WERI-Rb-1 (cell line): Measurements from ENCODE around the gene MAEL.

Experiments used
- DNase-seq: peaks from one replicate; pipeline ENCODE4 v3.0.0-alpha.2; 2020
- H3K27ac ChIP-seq: fragments of 250-450 bp; sonication (Bioruptor Pico); 2 replicates; pipeline ENCODE4 v1.5.1; 2020; ENCODE audit warnings: mild to moderate bottlenecking, moderate library complexity
- H3K27me3 ChIP-seq: fragments of 250-450 bp; sonication (Bioruptor Pico); 2 replicates; pipeline ENCODE4 v1.5.1; 2021; ENCODE audit warnings: mild to moderate bottlenecking, low read depth, moderate library complexity; ENCODE audit not compliant: insufficient read depth, severe bottlenecking
- H3K36me3 ChIP-seq: fragments of 250-450 bp; sonication (Bioruptor Pico); 2 replicates; pipeline ENCODE4 v1.5.1; 2020; ENCODE audit warnings: mild to moderate bottlenecking, moderate library complexity
- H3K4me3 ChIP-seq: 2 replicates; pipeline ENCODE4 v1.5.1; 2011; ENCODE audit warnings: low read depth, mild to moderate bottlenecking, control low read depth, low read length
- H3K9me3 ChIP-seq: fragments of 250-450 bp; sonication (Bioruptor Pico); 2 replicates; pipeline ENCODE4 v1.5.1; 2021; ENCODE audit warnings: mild to moderate bottlenecking, moderate library complexity; ENCODE audit not compliant: severe bottlenecking
- TF ChIP-seq, protein P1 (sequence below): IDR thresholded peaks from 2 replicates; pipeline ENCODE4 v1.5.1; 2011; ENCODE audit warnings: low read depth, mild to moderate bottlenecking, control low read depth, inconsistent platforms, low read length

Gene MAEL

DNA sequence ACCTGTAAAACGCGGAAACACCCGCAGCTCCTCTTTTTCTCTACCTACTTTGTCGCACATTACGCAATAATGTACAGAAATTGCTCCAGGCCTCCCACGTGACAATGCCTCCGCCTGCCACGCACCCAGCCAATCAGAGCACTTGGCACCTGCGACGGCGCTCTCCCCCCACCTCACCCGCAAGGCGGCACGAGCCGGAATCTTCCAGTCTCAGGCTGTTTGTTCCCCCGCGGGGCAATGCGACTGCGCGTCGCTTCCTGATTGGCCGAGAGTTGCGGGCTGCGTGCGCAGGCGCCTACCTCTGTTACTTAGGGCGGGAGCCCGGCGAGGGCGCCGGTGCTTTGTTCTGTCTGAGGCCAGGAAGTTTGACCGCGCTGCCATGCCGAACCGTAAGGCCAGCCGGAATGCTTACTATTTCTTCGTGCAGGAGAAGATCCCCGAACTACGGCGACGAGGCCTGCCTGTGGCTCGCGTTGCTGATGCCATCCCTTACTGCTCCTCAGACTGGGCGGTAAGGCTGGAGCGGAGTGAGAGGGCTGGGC, at the start of gene MAEL:
MAEL (plus strand) TSS at position 307 of the 542 bp plus-strand sequence; CDS start at position 380, 73 bp downstream.
- no peak for DNase-seq
- no peak within 1 kb of the TSS for H3K27ac ChIP-seq
- TF ChIP-seq, protein P1, sequence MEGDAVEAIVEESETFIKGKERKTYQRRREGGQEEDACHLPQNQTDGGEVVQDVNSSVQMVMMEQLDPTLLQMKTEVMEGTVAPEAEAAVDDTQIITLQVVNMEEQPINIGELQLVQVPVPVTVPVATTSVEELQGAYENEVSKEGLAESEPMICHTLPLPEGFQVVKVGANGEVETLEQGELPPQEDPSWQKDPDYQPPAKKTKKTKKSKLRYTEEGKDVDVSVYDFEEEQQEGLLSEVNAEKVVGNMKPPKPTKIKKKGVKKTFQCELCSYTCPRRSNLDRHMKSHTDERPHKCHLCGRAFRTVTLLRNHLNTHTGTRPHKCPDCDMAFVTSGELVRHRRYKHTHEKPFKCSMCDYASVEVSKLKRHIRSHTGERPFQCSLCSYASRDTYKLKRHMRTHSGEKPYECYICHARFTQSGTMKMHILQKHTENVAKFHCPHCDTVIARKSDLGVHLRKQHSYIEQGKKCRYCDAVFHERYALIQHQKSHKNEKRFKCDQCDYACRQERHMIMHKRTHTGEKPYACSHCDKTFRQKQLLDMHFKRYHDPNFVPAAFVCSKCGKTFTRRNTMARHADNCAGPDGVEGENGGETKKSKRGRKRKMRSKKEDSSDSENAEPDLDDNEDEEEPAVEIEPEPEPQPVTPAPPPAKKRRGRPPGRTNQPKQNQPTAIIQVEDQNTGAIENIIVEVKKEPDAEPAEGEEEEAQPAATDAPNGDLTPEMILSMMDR, result no peak
- no peaks in the 10 kb centered on the region for H3K36me3 ChIP-seq
- H3K9me3 ChIP-seq, result no peaks in the 10 kb centered on the region
- no peaks in the 10 kb centered on the region for H3K27me3 ChIP-seq
- no peak within 1 kb of the TSS for H3K4me3 ChIP-seq

DNA sequence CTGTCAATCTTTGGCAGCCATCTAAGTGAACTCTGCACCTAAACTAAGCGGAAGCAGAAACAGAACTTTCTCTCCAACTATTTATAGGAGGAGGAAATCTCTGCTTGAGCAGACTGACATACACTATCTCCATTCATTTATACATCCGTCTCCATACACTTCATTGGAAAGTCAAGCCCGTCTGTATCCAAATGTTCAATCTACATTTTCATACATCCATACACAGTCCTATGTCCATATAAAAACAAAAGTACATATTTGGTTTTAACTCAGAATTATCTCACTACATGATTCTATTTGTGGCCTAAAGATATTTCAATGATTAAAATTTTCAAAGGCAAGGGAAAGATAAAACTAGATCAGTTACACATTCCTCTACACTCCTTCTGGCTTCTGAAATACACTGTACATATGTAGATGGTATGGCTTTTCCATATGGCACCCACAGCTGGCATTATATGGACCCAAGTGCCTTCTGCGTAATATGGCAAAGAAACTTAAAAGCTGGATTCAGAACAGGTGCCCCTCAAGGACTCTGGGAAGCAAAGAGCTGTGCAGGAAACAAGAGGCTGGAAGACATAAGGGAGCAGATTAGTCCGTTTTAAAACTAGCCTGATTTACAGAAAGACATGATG, 49.2 kb upstream of the MAEL start:
- no peak for DNase-seq
- TF ChIP-seq, protein P1, result no peak
- no peaks in the 10 kb centered on the region for H3K36me3 ChIP-seq
- H3K9me3 ChIP-seq, result no peaks in the 10 kb centered on the region
- no peak overlapping the region for H3K27ac ChIP-seq
- no peaks in the 10 kb centered on the region for H3K27me3 ChIP-seq
- H3K4me3 ChIP-seq, result no peak overlapping the region

DNA sequence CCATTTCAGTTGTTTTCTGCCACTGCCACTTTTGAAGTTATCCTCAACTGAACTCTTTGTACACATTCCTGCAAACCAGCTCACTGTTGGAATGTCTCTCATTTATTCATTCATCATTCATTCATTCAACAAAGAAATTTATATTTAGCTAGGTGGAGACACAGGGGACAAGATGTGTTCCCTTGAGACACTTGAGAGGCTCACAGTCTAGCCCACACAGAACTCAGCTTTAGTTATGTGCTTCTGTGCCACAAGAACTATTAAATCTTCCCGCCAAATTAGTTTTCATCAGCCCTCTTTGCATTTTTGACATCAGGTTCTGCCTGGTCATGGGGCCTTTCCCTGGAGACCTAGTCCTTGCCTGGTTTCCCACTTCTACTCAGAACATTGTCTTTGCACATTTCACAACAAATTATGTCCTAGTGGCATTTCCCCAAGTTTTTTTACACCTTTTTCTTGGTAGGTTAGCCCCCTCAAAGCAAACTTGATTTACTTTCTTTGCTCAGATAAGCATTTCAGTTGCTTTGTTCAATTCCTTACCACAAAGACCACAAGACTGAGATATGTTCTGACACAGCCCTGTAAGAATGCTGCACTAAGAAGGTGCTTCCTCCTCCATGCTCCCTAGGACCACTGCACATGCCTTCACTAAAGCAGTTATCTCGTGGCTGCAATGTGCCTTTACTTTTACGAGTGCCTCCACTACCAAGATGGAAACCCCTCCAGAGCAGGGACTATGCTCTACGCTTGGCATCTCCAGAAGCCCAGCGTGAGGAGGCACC, 44.7 kb upstream of the MAEL start:
- H3K36me3 ChIP-seq, result no peaks in the 10 kb centered on the region
- no peak for DNase-seq

DNA sequence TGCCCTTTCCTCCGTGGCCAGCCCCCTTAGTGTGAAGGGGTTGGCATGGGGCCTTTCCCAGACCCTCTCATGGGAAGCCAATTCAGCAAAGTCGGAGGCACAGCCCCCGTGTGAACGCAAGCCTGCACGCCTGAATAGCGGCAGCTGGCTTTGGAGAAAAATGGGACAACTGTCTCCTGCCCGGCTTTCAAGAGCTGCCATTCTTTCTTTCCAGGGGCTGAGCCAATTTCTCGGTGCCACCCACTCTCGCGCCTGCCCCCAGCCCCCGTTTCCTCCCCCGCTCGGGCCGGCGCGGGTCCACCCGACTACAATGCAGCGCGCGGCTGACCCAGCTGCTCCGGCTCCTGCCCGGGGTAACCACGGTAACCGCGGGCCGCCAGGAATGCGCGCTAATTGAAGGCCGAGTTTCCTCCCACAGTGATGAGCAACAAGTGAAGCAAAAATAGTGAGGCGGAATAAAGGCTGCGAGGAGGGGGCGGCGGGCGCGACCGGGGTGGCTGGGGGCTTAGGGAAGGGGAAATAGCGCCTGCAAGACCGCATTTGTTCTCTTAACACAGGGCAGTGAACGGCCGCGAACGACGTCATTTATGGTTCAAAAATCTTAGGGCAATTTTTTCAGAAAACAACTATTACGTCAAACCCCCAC, 41.6 kb upstream of the MAEL start:
- DNase-seq, result no peak
- no peaks in the 10 kb centered on the region for H3K9me3 ChIP-seq
- H3K27ac ChIP-seq, result no peak overlapping the region
- TF ChIP-seq, protein P1, result no peak
- no peak overlapping the region for H3K4me3 ChIP-seq
- no peaks in the 10 kb centered on the region for H3K27me3 ChIP-seq
- no peaks in the 10 kb centered on the region for H3K36me3 ChIP-seq

More for the DNA sequence above, 44.7 kb upstream of the MAEL start:
- H3K27ac ChIP-seq, result no peak overlapping the region
- TF ChIP-seq, protein P1, result no peak
- no peaks in the 10 kb centered on the region for H3K9me3 ChIP-seq
- no peaks in the 10 kb centered on the region for H3K27me3 ChIP-seq
- H3K4me3 ChIP-seq, result no peak overlapping the region

DNA sequence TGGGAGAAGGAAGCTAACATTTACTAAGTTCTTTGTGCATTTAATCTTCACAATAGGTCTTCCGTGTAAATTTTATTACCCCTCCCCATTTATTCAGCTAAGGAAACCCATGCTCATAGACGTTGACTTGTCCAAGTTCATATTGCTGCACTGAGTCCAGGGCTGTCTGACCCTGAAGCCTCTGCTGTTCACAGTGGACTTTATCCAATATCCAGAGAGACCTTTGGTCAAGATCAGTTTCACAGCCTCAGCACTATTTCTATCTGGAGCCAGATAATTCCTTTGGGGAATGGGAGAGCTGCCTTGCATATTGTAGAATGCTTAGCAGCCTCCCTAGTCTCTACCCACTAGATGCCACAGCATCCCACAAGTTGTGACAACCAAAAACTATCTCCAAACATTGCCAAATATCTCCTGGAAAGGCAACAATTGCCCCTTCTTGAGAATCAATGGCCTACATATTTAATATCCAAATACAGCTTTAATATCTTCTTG, 40.2 kb upstream of the MAEL start:
- Histone ChIP-seq H3K27me3 (no peaks in the 10 kb centered on the region), H3K4me3 (no peak overlapping the region), H3K36me3 (no peaks in the 10 kb centered on the region), H3K9me3 (no peaks in the 10 kb centered on the region), H3K27ac (no peak overlapping the region)
- DNase-seq, result no peak
- TF ChIP-seq, protein P1, result no peak
